ENCODE results near the gene DAD1.
A peak's percentile ranks its signal among the peaks of the same experiment; 100 is the strongest.

DAD1 gene

DNA sequence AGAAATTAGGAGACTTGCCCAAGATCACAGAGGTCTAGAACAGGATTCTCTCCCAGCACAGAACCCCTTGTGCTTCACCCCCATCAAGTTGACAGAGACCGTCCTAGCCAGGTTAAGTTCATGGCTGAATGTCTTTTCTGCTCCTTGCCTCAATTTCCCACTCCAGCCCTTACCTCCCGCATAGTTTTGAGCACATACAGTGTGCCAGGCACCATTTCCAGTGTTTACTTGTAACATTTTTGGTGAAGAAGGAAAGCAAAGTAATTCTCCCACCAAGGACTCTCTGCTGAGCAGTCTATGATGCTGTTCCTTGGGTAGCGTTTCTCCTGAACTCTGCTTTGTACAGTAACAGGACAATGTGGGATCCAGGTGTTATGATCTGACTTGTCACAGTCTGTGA is 10.3 kb upstream of the DAD1 start:
- TF ChIP-seq CTCF (conservative IDR thresholded peaks at IDR 0.05; ENCODE audit: control insufficient read depth, insufficient read depth, low read depth, low read length): no peak
- DNase-seq (ENCODE audit: low read depth): no peak
- peak overlapping the region; percentile 91 for H3K4me3 ChIP-seq (ENCODE audit: control insufficient read depth, low read depth, low read length)

- peak overlapping the region; percentile 91 for H3K4me3 ChIP-seq (ENCODE audit: control insufficient read depth, low read depth, low read length)
- TF ChIP-seq CTCF (conservative IDR thresholded peaks at IDR 0.05; ENCODE audit: control insufficient read depth, insufficient read depth, low read depth, low read length): peak; percentile 38
- peak; percentile 65 for DNase-seq (ENCODE audit: low read depth)
These were observed 9.8 kb upstream of the DAD1 start for GRCh38 chr14:22598896-22599244.

- H3K4me3 ChIP-seq (ENCODE audit: control insufficient read depth, low read depth, low read length): peak within 1 kb of the TSS; percentile 91
- DNase-seq (ENCODE audit: low read depth): peak; percentile 57
- no peak for TF ChIP-seq CTCF (conservative IDR thresholded peaks at IDR 0.05; ENCODE audit: control insufficient read depth, insufficient read depth, low read depth, low read length)
These were observed 9.3 kb upstream of the DAD1 start, which contains the start of gene ABHD4 for GRCh38 chr14:22598099-22598895. TSS of gene ABHD4 (plus strand) at chr14:22598300. CDS start at chr14:22598307, 7 bp downstream.

DNA sequence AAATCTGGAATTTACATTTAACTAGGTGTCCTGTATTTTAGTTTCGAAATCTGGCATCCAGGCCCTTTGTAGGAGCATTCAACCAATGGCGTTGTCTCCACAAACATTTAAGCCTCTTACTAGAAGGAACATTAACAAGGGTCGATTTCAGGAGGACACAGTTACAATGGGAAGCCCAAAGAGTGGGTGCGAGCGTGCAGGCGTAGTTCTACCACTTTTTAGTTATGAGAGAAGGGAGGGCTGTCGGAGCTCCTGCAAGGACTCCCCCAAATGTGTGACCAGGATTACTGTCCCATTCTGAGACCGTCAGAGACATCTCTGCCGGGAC is 8.7 kb upstream of the DAD1 start:
- TF ChIP-seq CTCF (conservative IDR thresholded peaks at IDR 0.05; ENCODE audit: control insufficient read depth, insufficient read depth, low read depth, low read length): no peak
- DNase-seq (ENCODE audit: low read depth): no peak
- H3K4me3 ChIP-seq (ENCODE audit: control insufficient read depth, low read depth, low read length): peak overlapping the region; percentile 91

- TF ChIP-seq CTCF (conservative IDR thresholded peaks at IDR 0.05; ENCODE audit: control insufficient read depth, insufficient read depth, low read depth, low read length): no peak
- DNase-seq (ENCODE audit: low read depth): no peak
- no peak overlapping the region for H3K4me3 ChIP-seq (ENCODE audit: control insufficient read depth, low read depth, low read length)
These were observed 8.2 kb upstream of the DAD1 start for GRCh38 chr14:22597265-22597664.

DNA sequence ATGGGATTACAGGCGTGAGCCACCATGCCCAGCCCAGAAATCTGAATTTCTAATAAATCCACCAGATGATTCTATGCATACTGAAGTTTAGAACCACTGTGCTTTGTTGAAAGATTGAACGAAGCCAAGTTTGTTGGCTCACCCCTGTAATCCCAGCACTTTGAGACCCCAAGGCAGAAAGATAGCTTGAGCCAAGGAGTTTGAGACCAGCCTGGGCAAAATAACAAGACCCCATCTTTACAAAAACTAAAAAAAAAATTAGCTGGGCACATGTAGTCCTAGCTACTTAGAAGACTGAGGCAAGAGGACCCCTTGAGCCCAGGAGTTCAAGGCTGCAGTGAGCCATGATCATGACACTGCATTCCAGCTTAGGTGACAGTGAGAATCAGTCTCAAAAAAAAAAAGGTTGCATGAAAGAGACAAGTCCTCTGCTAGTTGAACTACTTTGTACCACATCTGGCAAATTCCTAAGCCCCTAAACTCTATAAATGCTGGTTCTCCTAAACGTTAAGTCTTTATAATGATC is 7.4 kb upstream of the DAD1 start:
- no peak for TF ChIP-seq CTCF (conservative IDR thresholded peaks at IDR 0.05; ENCODE audit: control insufficient read depth, insufficient read depth, low read depth, low read length)
- DNase-seq (ENCODE audit: low read depth): no peak
- no peak overlapping the region for H3K4me3 ChIP-seq (ENCODE audit: control insufficient read depth, low read depth, low read length)
